Nephron progenitor cell (in vitro differentiated cells): ENCODE measurements around the gene CNGA1.

ENCODE experiments used
- DNase-seq: peaks from one replicate; pipeline ENCODE4 v3.0.0; 2021
- H3K27ac Mint-ChIP-seq: 2 replicates; pipeline ENCODE4 v1.8.0; 2021; ENCODE audit warnings: mild to moderate bottlenecking, moderate library complexity, mixed read lengths
- H3K27me3 Mint-ChIP-seq: 2 replicates; pipeline ENCODE4 v1.8.0; 2021; ENCODE audit warnings: mild to moderate bottlenecking, low read depth, mixed read lengths; ENCODE audit not compliant: poor library complexity
- H3K36me3 Mint-ChIP-seq: 2 replicates; pipeline ENCODE4 v1.8.0; 2021; ENCODE audit warnings: low read depth, mixed read lengths
- H3K4me1 Mint-ChIP-seq: 2 replicates; pipeline ENCODE4 v1.8.0; 2021; ENCODE audit warnings: mixed read lengths
- H3K4me3 Mint-ChIP-seq: 2 replicates; pipeline ENCODE4 v1.8.0; 2021; ENCODE audit warnings: mild to moderate bottlenecking, moderate library complexity, mixed read lengths
- H3K9me3 Mint-ChIP-seq: 2 replicates; pipeline ENCODE4 v1.8.0; 2021; ENCODE audit warnings: mild to moderate bottlenecking, moderate library complexity, mixed read lengths
- CTCF ChIP-seq: fragments of 200-600 bp; sonication (generic); IDR thresholded peaks from 2 replicates; pipeline ENCODE4 v1.5.0; 2021; ENCODE audit warnings: antibody characterized with exemption

The CNGA1 gene

GRCh38 chr4:48049483-48049882, 33.0 kb upstream of the CNGA1 start:
- DNase-seq: no peak
- Mint-ChIP-seq H3K27ac (no peak overlapping the region), H3K27me3 (peaks cover 13% of the 10 kb centered on the region), H3K9me3 (peaks cover 3% of the 10 kb centered on the region), H3K4me1 (no peaks in the 10 kb centered on the region), H3K4me3 (no peak overlapping the region), H3K36me3 (no peaks in the 10 kb centered on the region)
- TF ChIP-seq CTCF: no peak

DNA sequence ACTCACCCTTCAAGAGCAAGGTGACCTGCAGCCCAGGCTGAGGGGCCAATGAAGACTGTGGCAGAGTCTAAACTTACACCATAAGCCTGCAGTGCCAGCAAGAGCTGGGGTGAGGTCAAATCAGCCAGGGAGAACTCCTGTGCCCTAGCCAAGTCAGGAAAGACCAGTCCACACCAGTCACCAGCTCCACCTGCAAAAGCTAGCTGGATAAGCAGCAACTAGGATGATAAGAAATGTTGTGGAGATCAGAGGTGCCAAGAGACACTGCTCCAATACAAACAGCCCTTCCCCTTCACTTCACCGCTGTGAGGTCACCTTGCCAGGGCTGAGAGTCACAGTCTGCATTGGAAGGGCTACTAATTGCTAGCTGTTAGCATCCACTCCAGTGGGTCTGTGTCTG, 31.4 kb upstream of the CNGA1 start:
- H3K27me3 Mint-ChIP-seq: peaks cover 13% of the 10 kb centered on the region
- DNase-seq: no peak
- peaks cover 7% of the 10 kb centered on the region for H3K4me1 Mint-ChIP-seq
- TF ChIP-seq CTCF: no peak
- no peak overlapping the region for H3K4me3 Mint-ChIP-seq
- no peak overlapping the region for H3K27ac Mint-ChIP-seq
- H3K9me3 Mint-ChIP-seq: peaks cover 3% of the 10 kb centered on the region
- H3K36me3 Mint-ChIP-seq: no peaks in the 10 kb centered on the region

DNA sequence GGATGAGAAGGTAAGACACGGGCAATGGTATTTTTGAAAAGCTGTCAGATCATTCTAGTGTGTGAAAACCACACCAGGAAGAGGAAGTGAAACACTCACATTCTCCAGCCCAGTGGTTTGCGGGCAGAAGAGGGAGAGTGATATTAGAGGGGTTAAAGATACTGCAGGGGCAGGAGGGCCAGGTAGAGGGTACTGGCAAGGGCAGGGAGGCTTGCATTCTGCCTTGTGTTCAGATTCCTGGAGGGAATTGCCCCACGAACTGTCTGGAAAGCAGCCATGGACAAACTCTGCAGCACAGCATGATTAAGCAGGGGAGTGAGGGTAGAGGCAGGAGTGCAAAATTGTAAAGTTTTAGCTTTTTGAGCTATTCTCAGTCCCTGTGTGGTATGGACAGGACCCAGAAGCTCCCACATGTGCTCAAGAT, 31.0 kb upstream of the CNGA1 start:
- Mint-ChIP-seq H3K4me1 (peaks cover 11% of the 10 kb centered on the region), H3K36me3 (no peaks in the 10 kb centered on the region), H3K27me3 (peaks cover 13% of the 10 kb centered on the region), H3K9me3 (peaks cover 3% of the 10 kb centered on the region), H3K27ac (no peak overlapping the region), H3K4me3 (no peak overlapping the region)
- no peak for DNase-seq
- TF ChIP-seq CTCF: no peak

DNA sequence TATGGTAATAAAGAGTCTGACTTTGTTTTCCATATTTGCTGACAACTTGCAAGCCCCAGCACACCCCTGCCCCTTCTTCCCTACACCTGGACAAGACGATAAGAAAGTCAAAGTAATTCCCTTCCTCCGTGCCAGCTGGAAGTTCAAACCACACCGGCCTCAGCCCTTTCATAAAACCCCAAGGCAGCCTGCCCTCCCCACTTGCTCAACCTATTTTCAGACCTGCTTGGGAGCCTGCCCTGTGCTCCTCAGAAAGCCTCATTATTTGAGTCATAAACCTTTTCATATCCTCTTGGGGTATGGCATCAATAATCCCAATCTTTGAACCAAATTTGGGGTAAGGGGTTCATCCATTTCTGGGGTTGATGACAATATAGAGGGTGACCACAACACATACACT, 29.6 kb upstream of the CNGA1 start:
- Mint-ChIP-seq H3K27me3 (peaks cover 13% of the 10 kb centered on the region), H3K4me3 (no peak overlapping the region), H3K36me3 (no peaks in the 10 kb centered on the region), H3K4me1 (peaks cover 17% of the 10 kb centered on the region), H3K27ac (no peak overlapping the region), H3K9me3 (no peaks in the 10 kb centered on the region)
- no peak for TF ChIP-seq CTCF
- DNase-seq: no peak

DNA sequence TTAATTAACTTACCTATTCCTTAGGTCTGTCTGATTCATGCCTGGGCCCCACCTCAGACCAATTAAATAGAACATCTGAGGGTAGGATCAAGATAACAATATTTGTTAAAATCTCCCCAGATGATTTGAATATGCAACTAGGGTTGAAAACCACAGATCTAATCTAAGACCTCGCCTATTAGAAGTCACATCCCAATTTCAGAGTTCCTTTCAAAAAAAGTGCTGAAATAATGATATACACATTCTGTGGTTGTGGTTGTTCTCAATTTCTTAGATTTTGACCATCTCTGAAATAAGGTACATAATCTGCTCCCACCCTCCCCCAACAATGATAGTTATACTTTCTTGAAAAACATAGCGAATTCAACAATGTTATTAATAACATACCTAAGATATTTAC, 27.8 kb upstream of the CNGA1 start:
- Mint-ChIP-seq H3K27ac (no peak overlapping the region), H3K4me3 (no peak overlapping the region), H3K4me1 (peaks cover 17% of the 10 kb centered on the region), H3K9me3 (no peaks in the 10 kb centered on the region), H3K36me3 (no peaks in the 10 kb centered on the region), H3K27me3 (peaks cover 10% of the 10 kb centered on the region)
- DNase-seq: no peak
- TF ChIP-seq CTCF: no peak

- Mint-ChIP-seq H3K4me3 (no peak overlapping the region), H3K36me3 (no peaks in the 10 kb centered on the region), H3K27me3 (peaks cover 4% of the 10 kb centered on the region), H3K27ac (no peak overlapping the region), H3K9me3 (no peaks in the 10 kb centered on the region), H3K4me1 (peaks cover 17% of the 10 kb centered on the region)
- TF ChIP-seq CTCF: no peak
- DNase-seq: no peak
Measured at GRCh38 chr4:48043504-48043903, 27.0 kb upstream of the CNGA1 start.
